ENCODE results near the gene ZNF467.

ZNF467 gene

DNA sequence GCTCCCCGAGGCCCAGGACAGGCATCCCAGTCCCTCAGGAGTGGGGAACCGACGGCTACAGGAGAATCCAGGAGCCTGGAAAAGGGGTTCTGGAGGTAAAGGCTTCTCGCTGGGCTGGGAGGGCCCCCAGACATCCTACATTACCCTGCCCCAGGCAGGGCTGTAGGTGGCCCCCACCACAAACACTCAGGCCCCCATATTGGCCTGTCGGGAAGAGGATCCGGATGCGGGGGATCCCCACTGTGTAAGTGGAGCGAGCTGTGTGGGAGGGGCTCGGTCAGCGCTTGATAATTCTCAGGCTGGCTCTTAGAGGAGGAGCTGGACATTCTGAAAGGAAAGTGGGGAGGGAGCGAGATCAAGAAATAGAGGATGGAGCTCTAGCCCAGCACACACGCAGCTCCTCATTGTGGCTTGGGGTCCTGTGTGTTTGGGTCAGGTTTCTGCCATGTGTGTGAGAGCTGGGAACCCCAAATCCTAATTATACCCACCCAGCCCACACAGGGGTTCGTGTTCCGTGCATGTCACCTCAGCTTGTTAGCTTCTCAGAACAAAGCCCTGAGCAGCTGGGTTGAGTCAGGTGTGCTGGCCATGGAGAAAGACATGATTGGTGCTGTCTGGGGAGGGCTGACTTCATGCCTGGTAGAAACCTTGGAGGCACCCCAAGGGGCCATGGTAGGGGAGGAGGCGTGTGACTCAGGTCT, 49.4 kb downstream of the ZNF467 start:
- DNase-seq: no peak

DNA sequence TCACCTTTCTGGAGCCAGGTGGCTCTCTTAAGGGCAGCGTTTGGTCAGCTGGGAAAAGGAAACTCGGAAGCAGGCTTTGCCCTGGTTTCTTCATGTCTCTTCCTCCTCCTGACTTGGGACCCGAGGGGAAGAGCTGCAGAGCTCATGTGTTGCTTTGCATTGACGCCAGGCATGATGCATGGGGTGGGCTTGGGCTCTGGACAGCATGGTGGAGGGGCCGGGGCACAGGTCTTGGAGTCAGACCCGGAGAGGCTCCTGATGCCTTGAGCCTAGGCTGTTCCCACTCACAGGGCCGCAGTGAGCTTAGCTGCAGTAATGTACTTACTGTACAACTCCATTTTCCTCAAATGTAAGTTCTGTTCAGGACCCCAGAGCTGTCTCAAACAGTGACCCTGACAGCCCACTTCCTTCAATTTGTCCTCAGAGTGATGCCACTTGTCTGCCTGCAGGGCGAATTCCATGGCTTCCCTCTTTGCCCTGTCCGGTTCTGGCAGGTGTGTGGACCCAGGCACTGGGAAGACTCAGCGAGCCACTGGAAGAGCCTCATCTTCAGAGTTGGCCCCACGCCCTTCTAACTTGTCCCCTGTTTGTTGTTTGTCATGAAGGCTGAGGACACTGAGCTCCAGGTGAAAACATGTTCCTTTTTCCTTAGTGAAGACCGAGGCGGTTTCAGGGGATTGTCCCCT, 50.2 kb downstream of the ZNF467 start:
- no peak for DNase-seq

DNA sequence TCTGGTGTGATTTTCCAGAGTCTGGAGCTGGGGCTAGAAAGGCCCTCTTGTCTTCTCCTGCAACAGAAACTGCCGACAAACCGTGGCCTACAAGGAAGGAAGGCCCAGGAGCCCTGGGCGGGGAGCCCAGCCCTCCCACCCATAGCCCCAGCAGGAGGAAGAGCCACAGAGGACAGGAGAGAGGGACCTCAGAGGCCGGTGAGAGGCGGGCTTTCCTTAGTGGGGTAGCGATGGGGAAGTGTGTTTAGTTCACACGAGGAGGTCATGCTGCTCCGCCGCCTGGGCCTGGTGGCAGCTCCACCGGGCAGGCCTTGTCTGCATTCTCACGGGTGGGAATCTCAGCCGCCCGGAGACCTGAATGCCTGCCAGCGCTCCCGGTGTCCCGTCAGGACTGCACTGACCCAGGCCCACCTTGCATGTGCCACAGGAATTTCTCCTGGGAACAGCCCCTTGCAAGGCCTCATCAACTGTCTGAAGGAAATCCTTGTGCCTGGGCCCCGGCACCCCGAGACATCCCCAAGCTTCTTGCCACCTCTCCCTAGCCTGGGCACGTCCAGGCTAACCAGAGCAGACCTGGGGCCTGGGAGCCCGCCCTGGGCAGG, 50.9 kb downstream of the ZNF467 start:
- DNase-seq: no peak

DNA sequence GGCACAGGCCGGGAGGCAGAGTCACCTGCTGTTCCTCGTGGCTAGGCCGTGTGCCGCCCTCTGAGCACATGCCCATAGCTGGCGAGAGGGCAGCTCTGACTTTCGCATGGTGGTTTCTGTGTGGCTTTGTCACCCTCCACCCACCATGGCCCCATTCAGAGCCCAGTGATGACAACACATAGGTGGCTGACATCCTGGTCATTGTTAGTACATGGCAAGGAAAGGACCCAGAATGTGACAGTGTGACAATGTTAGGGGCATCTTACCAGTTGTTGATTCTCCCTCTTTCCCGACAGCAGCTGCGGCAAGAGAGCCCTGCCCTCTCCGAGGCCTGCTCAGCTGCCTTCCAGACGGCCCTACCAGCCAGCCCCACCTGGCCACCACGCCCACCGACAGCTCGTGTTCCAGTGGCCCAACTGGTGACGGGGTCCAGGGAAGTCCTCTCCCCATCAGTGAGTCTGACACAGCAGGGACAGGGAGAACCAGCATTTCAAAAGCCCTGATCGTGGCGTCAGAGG, 52.2 kb downstream of the ZNF467 start:
- DNase-seq: no peak

DNA sequence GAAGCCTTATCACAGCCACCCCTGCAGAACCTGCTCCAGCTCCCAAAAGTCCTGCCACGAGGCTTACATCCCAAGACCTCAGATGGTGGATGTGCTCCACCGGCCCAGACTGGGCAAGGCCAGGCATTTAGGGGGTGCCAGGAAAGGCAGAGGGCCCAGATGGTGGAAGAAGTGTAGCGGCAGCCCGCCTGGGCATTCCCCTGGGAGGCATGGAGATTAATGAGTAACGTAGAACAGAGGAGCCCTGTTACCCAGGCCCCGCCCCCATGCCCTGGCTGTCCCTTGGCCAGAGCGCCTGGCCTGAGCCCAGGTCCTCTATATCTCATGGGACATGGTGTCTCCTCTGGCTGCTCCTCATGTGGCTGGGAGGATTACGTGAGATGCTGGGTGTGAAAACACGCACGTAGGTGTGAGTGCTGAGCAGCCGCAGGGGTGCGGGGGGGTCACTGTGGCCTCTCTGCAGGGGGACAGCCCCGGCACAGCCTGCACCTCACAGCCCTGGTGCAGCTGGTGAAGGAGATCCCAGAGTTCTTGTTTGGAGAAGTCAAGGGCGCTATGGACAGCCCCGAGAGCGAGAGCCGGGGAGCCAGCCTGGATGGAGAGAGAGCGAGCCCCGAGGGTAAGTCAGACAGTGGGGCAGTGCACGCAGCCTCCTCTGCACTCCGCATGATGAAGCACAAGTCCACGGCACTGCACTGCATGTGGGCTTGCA, 52.9 kb downstream of the ZNF467 start:
- no peak for DNase-seq

DNA sequence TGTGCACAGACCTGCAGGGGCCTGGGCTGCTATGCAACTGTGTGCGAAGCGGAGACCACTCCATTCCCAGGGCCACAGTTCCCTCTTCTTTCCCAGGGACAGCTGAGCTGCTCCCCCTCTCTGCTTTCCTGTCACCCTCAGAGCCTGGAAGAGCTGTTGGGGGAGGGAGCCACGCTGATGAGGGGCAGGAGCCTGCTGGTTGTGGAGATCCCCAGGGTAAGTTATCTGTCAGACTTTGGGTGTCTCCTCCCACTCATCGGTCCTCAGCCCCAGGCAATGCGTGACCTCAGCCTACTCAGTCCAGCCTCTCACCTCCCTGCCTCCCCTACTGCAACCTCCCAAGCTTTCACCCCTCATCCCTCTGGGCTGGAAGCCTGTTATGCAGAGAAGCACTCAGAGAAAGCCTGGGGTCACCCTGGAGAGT, 53.5 kb downstream of the ZNF467 start:
- DNase-seq: no peak

DNA sequence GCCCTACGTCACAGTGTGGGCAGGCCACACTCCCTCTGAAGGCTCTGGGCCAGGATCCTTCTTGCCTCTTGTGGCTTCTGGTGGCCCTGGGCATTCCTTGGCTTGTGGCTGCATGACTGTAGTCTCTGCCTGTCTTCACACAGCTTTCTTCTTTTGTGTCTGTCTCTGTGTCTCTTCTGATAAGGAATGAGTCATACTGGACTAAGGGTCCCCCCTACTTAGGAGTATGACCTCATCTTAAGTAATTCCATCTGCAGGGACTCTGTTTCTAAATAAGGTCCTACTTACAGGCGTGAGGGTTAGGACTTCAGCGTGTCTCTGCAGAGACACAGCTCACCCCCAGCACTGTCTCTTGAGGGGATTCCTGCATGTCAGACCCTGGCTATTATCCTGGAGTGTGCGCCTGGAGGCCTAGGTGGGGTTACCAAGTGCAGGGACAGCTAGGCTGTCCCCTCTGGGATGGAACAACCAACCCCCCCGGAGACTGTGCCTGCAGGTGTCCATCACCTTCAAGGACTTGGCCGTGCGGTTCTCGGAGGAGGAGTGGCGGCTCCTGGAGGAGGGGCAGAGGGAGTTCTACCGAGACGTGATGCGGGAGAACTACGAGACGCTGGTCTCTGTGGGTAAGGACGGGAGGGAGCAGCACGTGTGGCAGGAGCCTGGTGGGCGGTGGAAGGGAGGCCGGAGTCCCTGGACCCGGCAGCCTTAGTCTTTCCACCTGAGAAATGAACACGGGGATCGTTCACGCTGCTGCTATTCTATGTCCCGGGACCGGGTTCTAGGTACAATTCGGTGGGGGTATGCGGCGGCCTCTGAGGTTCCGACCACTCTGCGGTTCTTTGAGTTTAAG, 54.1 kb downstream of the ZNF467 start:
- no peak for DNase-seq

DNA sequence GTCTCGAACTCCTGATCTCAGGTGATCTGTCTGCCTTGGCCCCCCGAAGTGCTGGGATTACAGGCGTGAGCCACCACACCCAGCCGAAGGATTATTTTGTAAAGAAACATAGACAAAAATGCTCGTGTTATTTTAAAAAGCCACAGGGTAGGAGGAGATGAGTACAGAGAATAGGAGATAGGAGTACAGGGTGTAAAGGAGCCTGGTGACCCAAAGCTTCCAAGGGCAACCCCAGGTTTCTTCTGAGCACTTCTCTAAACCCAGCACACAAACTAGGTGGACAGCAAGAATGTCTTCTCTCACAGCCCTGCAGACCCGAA, 54.7 kb downstream of the ZNF467 start:
- no peak for DNase-seq

DNA sequence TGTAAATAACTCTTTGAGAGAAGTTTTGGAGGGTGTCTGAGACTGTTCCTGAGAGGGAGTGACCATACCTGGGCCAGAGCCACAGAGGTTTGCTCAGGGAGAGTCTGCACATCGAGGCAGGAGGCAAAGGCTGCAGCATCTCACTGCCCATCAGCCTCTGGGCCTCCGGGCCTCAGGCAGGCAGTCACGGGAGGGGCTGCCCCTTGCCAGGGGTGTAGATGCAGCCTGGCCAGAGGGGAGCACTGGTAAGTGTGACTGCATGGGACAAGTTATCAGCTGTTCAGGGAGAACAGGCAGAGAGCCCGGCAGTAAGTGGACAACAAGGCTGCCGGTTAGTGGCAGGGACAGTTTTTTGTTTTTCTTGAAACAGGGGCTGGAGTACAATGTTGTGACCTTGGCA, 55.9 kb downstream of the ZNF467 start:
- no peak for DNase-seq

DNA sequence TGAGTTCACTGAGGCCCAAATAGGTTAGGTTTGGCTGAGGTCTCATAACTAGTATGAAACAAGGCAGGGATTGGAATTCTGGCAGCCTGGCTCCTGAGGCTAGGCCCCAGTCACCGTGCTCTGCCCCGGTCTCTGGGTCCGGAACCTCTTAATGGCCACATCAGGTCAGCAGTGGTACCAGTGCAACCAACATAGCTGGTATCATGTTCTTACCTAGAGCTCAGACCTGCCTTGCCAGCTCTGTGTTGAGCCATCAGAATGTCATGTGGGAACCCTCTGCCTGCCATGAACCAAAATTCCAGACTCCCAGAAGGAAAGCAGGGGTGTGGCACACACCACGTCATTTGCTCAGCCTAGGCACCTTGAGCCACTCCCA, 56.5 kb downstream of the ZNF467 start:
- no peak for DNase-seq

DNA sequence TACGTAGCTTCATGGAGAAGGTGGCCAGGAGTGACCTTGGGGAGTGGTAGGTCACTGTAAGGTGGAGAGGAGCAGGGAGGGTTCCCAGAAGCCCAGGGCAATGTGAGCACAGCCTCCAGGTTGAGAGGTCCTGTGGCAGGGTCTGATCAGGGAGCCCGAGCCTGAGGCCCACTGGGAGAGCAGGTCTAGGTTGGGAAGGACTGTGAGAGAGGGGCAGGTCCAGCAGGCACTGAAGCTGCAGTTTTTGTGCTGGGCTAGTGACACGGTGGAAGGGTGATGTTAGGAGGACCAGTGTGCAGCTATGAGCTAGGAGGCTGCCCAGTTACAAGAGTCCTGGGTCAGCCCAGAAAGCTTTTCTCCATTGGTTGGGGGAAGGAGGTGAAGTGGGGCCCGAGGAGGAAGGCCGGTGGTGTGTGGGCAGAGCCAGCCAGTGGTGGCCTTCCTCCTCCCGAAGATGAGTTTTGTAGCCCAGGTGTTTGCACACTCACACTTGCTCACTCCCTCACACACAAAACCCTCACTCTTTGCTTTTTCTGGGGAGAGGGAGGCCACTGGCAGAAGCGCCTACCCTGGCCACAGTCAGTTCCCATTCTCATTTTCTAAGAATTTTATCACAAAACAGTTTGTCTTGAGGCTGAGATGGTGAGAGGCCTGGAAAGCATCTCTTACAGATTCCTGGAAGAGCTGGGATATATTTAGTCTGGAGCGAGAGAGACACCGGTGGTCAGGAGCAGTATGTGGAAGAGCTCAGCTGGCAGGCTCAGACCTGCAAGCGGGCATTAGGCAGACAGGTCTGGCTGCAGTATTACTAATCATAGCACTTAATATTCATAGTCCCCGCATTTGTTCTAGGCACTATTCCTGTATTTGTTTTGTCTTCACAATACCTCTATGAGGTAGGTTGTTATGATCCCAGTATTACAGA, 57.1 kb downstream of the ZNF467 start:
- DNase-seq: no peak

DNA sequence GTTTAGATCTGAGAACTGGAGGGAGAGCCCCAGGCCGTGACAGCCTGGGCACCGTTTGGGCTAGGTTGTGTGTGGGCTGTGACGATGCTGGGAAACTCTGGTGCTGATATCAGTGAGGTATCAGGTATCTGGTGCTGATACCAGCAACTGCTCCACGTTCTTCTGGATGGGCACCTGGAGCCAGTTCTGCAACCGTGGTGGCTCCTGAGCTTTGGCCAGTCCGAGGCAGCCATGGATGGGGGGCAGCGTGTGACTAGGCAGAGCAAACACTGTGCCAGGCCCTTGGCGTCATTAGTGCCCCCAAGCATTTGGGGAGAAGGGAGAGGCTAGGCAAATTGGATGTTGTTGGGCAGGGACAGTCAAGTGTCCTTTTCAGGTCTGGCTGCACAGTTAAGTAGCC, 57.9 kb downstream of the ZNF467 start:
- DNase-seq: no peak

DNA sequence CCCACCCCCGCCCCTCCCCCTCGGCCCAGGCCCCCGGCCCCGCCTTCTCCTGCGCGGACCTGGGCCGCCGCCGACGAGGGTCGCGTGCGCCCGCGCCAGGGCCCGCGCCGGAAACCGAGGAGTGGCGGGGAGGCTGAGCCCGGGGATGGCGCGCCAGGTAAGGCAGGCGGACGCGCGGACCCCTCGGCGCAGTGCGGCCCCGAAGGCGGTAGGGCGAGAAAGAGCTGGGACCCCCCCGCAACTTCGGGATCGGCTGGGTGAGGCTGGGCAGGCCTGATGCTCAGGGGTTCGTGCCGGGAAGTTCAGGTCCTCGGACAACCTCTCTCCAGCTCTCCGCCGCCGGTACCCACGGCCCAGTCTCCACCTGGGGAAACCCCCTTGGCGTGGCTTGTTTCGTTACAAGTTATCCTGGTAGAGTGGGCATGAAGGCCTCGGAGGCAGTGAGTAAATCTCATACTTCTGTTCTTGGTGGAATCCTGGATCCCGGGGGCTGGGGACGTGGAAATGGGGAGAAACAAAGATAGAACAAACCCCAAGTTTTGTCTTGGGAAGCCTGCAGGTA, 58.4 kb downstream of the ZNF467 start:
- peak; percentile 50 for DNase-seq

All from activated naive CD4-positive, alpha-beta T cell treated with Interleukin-2 at 50 U/mL for 16 hours (primary cell).